Naive thymus-derived CD4-positive, alpha-beta T cell (primary cell): ENCODE measurements around the gene SLC4A1AP. TPM values are rescaled to one million over a fixed set of nuclear protein-coding genes. Genes with fewer than 3 reads are reported as not detected.

Source experiments
- ATAC-seq: fragments of 150-1000 bp; cut with Tn5 transposase; 2 replicates; pipeline ENCODE4 v1.10.0; 2021; ENCODE audit warnings: mild to moderate bottlenecking, moderate library complexity
- CTCF ChIA-PET: fragments of 350-600 bp; sonication (Branson Sonifier 250); formaldehyde crosslinking; loops from one replicate; lab custom pipeline; 2021; ENCODE audit warnings: antibody characterized with exemption; lab: Charles Lee
- POLR2A ChIA-PET: fragments of 350-600 bp; sonication (Branson Sonifier 250); formaldehyde crosslinking; loops from one replicate; lab custom pipeline; 2021; ENCODE audit warnings: antibody characterized with exemption, inconsistent platforms; lab: Charles Lee
- DNase-seq, 9 donors: peaks; one replicate each; pipeline versions ENCODE4 v3.0.0 to v3.0.0-alpha.2; 2020 to 2022; ENCODE audit warnings: mixed read lengths in 1 of 9
- H3K27ac ChIP-seq: one replicate; pipeline ENCODE4 v1.7.0; 2013; ENCODE audit warnings: mild to moderate bottlenecking, low read depth, low read length, moderate library complexity
- H3K27me3 ChIP-seq, 2 donors: one replicate each; pipeline ENCODE4 v1.7.0; 2013; ENCODE audit warnings: low read length in 2 of 2, mild to moderate bottlenecking in 2 of 2, moderate library complexity in 2 of 2; ENCODE audit not compliant: control insufficient read depth in 2 of 2, insufficient read depth in 2 of 2
- H3K36me3 ChIP-seq, 3 experiments: 1 replicate in 2 of 3; 2 replicates in 1 of 3; pipeline ENCODE4 v1.7.0; 2013; ENCODE audit warnings: low read length in 3 of 3, mild to moderate bottlenecking in 3 of 3, moderate library complexity in 1 of 3; ENCODE audit not compliant: insufficient read depth in 3 of 3, control insufficient read depth in 2 of 3
- H3K4me1 ChIP-seq, 2 donors: one replicate each; pipeline ENCODE4 v1.7.0; 2013; ENCODE audit warnings: low read length in 2 of 2, mild to moderate bottlenecking in 2 of 2, moderate library complexity in 1 of 2; ENCODE audit not compliant: control insufficient read depth in 2 of 2, insufficient read depth in 2 of 2
- H3K4me3 ChIP-seq: 2 replicates; pipeline ENCODE4 v1.7.0; 2013; ENCODE audit warnings: mild to moderate bottlenecking, low read length
- H3K9me3 ChIP-seq, 3 experiments: 1 replicate in 2 of 3; 2 replicates in 1 of 3; pipeline ENCODE4 v1.7.0; 2013; ENCODE audit warnings: low read length in 3 of 3; ENCODE audit not compliant: control insufficient read depth in 2 of 3
- H3K27ac Mint-ChIP-seq, 9 donors: one replicate each; pipeline ENCODE4 v1.8.0; 2020 to 2022; ENCODE audit warnings: mixed read lengths in 9 of 9, mild to moderate bottlenecking in 8 of 9, moderate library complexity in 5 of 9, inconsistent platforms in 2 of 9
- H3K27me3 Mint-ChIP-seq, 5 donors: one replicate each; pipeline ENCODE4 v1.8.0; 2021 to 2022; ENCODE audit warnings: mixed read lengths in 5 of 5, mild to moderate bottlenecking in 1 of 5
- H3K36me3 Mint-ChIP-seq, 5 donors: one replicate each; pipeline ENCODE4 v1.8.0; 2020 to 2022; ENCODE audit warnings: mixed read lengths in 5 of 5, mild to moderate bottlenecking in 3 of 5, inconsistent platforms in 1 of 5
- H3K4me1 Mint-ChIP-seq, 7 donors: one replicate each; pipeline ENCODE4 v1.8.0; 2020 to 2022; ENCODE audit warnings: mixed read lengths in 7 of 7, mild to moderate bottlenecking in 3 of 7, inconsistent platforms in 1 of 7
- H3K4me3 Mint-ChIP-seq, 10 donors: one replicate each; pipeline ENCODE4 v1.8.0; 2020 to 2022; ENCODE audit warnings: mild to moderate bottlenecking in 10 of 10, mixed read lengths in 10 of 10, moderate library complexity in 6 of 10, inconsistent platforms in 2 of 10
- H3K9me3 Mint-ChIP-seq, 11 donors: one replicate each; pipeline ENCODE4 v1.8.0; 2020 to 2022; ENCODE audit warnings: mixed read lengths in 11 of 11, mild to moderate bottlenecking in 4 of 11, inconsistent platforms in 1 of 11, moderate library complexity in 1 of 11
- intact Hi-C, 2 donors: fragments of 100-400 bp; cut with micrococcal nuclease; formaldehyde crosslinking; loops; one replicate each; pipeline ENCODE4 v1.15.1; 2023
- polyA plus RNA-seq, 2 donors: library from polyadenylated mRNA; unstranded; fragments of 300-500 nt; fragmentation: Illumina TruSeq; gene quantifications; one replicate each; pipeline ENCODE4 v1.2.3, GENCODE V29; 2021
- total RNA-seq, 6 experiments: library from RNA in 5 of 6; stranded (reverse) in 5 of 6; gene quantifications; 1 replicate in 5 of 6; 2 replicates in 1 of 6; pipeline ENCODE4 v1.2.3 and lab custom pipeline; 2021 to 2026

SLC4A1AP gene, protein sequence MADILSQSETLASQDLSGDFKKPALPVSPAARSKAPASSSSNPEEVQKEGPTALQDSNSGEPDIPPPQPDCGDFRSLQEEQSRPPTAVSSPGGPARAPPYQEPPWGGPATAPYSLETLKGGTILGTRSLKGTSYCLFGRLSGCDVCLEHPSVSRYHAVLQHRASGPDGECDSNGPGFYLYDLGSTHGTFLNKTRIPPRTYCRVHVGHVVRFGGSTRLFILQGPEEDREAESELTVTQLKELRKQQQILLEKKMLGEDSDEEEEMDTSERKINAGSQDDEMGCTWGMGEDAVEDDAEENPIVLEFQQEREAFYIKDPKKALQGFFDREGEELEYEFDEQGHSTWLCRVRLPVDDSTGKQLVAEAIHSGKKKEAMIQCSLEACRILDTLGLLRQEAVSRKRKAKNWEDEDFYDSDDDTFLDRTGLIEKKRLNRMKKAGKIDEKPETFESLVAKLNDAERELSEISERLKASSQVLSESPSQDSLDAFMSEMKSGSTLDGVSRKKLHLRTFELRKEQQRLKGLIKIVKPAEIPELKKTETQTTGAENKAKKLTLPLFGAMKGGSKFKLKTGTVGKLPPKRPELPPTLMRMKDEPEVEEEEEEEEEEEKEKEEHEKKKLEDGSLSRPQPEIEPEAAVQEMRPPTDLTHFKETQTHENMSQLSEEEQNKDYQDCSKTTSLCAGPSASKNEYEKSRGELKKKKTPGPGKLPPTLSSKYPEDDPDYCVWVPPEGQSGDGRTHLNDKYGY
- total RNA-seq (10 to 100 TPM; 14.7 to 27.0 (median 23.2) TPM), polyA plus RNA-seq (10 to 100 TPM; 28.7 to 37.6 TPM), total RNA-seq (lab: John Stamatoyannopoulos, UW) (50.7 reads per million, percentile 71 among the genes with 10 or more reads in this experiment)

DNA sequence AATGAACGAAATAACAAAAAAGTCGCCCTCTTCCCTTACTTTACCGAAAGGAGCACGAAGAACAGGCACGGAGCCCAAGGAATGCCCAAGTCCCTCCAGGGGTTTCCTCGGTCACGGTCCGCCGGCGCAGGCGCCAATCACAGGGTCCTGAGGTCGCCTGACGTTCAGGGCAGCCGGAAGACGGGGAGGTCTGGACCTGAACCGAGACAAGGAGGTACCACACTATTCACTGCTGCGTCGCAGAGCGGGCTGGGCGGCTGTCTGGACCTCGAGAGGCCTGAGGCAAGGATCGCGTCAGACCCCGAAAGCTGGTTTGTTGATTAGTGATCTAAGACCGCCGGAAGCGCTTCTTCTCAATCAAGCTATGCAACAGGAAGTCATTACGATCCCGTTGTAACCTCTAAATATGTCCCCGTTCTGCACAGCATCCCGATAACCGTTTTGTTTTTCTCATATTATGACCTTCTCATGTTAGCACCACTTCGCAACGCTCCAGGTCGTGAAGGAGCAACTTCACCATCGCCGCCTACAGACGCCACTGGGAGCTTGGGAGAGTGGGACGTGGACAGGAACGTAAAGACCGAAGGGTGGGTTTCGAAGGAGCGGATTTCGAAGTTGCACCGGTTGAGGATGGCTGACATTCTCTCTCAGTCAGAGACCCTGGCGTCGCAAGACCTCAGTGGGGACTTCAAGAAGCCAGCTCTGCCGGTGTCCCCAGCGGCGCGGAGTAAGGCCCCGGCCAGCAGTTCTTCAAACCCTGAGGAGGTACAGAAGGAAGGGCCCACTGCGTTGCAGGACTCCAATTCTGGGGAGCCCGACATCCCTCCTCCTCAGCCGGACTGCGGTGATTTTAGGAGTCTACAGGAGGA is at the start of gene SLC4A1AP, which contains the start of gene SUPT7L:
Gene SLC4A1AP, plus strand, starts transcription at position 605 of the 869 bp plus-strand sequence. Its CDS starts 26 bp downstream, at position 631.
Gene SUPT7L, minus strand, starts transcription at position 330 of the 869 bp plus-strand sequence. CDS start 1,422 bp downstream, outside the sequence.
- intact Hi-C loops: loop anchor here (1.0 to 5.0 kb wide), 13 partner anchors 19 to 540 kb away; partner anchors contain the start of genes EIF2B4 (in 2 of the 2), IFT172 (in 2 of the 2), NRBP1 (in 2 of the 2) and SNX17 (in 2 of the 2)
- CTCF ChIA-PET: interaction anchor here (0.7 to 1.7 kb wide), 4 partner anchors 18 to 346 kb away, joined by 3 to 6 read pairs (median 3); no protein-coding TSS in a partner anchor
- ATAC-seq (peak; percentile 89), DNase-seq (peak; percentile 74 to 88 (median 82))
- peak within 1 kb of the TSS; percentile 94 to 100 (median 100) for H3K4me3 Mint-ChIP-seq
- peaks cover 35 to 76% (median 64%) of the 10 kb centered on the region in 7 donors for H3K4me1 Mint-ChIP-seq
- Histone ChIP-seq H3K36me3 (peaks cover 0 to 43% (median 4%) of the 10 kb centered on the region in 3 experiments), H3K4me1 (peaks cover 18 to 20% of the 10 kb centered on the region in 2 donors), H3K27me3 (no peaks in the 10 kb centered on the region), H3K9me3 (no peaks in the 10 kb centered on the region), H3K4me3 (peak within 1 kb of the TSS; percentile 98), H3K27ac (peak within 1 kb of the TSS; percentile 95)
- POLR2A ChIA-PET: interaction anchor here (0.6 to 2.3 kb wide), 17 partner anchors 8 to 1345 kb away, joined by 3 to 13 read pairs (median 4); partner anchors contain the start of genes CCDC121, GPN1, MRPL33 and PPM1G
- peaks cover 0 to 3% (median 0%) of the 10 kb centered on the region in 11 donors for H3K9me3 Mint-ChIP-seq
- peak within 1 kb of the TSS; percentile 98 to 100 (median 99) for H3K27ac Mint-ChIP-seq
- no peaks in the 10 kb centered on the region for H3K27me3 Mint-ChIP-seq
- peaks cover 17 to 35% (median 26%) of the 10 kb centered on the region in 5 donors for H3K36me3 Mint-ChIP-seq

DNA sequence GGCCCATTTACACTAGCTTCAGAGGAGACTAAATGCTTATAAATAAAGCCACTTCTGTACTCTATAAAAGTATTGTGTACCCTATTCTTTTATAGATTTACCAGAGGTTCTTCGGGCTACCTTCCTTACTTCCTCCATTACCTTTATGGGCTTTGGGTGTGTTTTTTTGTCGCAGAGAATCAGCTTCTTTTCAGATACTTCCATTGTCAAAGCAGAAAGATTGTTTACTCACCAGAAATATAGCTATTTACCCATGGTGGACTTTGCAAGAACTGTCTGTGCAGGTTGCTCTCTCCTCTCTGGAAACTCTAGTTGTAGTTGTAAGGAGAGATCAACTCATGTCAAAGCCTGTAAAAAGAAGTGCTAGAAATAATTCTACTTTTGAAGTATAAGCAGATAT is 49.7 kb upstream of the SLC4A1AP start:
- H3K4me1 Mint-ChIP-seq: peaks cover 0 to 4% (median 0%) of the 10 kb centered on the region in 7 donors
- Histone ChIP-seq H3K36me3 (peaks cover 19 to 76% (median 45%) of the 10 kb centered on the region in 3 experiments), H3K9me3 (no peaks in the 10 kb centered on the region), H3K27ac (no peak overlapping the region), H3K4me1 (no peaks in the 10 kb centered on the region), H3K27me3 (no peaks in the 10 kb centered on the region), H3K4me3 (no peak overlapping the region)
- H3K27me3 Mint-ChIP-seq: no peaks in the 10 kb centered on the region
- H3K9me3 Mint-ChIP-seq: peaks cover 0 to 2% (median 0%) of the 10 kb centered on the region in 11 donors
- H3K27ac Mint-ChIP-seq: no peak overlapping the region
- no peak overlapping the region for H3K4me3 Mint-ChIP-seq
- peaks cover 16 to 46% (median 33%) of the 10 kb centered on the region in 5 donors for H3K36me3 Mint-ChIP-seq
- ATAC-seq (no peak), DNase-seq (no peak)
- intact Hi-C loops: no loop called here
- ChIA-PET POLR2A (interaction anchor here (0.8 kb wide), 1 partner anchor 173 kb away, joined by 3 read pairs; no protein-coding TSS in a partner anchor), CTCF (no interaction called here)

DNA sequence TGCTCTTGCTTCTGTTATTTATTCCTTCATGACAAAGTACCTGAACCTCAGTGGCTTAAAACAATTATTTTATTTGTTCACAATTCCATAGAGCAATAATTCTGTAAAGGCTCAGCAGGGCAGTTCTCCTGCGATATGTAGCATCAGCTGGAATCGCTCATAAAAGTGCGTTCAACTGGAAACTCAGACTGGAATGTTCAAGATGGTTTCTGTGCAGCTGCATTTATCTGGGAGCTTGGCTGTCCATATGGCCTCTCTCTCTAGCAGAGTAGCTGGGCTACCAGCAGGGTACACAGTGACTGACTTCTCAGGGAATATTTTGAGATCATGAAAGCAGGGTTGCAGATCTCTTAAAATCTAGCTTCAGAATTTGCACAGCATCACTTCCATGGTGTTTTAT is 48.4 kb upstream of the SLC4A1AP start:
- POLR2A ChIA-PET: interaction anchor here (0.6 kb wide), 1 partner anchor 23 kb away, joined by 3 read pairs; no protein-coding TSS in a partner anchor

DNA sequence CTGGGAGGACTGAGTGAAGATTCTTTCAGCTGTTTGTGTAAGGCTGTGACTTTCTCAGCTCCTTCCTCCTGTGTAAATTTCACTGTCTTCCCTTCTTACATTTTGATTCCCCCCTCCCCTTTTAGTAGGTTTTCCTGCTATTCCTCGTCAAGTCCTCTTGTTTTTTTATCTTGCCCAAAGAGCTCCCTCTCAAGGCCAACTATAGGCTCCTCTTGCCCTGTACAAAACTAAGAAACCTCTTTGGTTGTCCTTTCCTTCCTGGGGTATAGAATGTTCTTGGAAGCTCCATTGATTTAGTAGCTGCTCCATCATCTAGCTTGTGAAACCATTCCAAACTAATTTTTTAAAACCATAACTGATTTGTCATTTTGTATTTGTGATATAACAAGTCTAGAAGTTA is 42.2 kb upstream of the SLC4A1AP start:
- H3K9me3 Mint-ChIP-seq: no peaks in the 10 kb centered on the region
- peak overlapping the region in 1 of 9 donors; percentile 53 for H3K27ac Mint-ChIP-seq
- H3K27ac ChIP-seq: no peak overlapping the region
- peaks cover 26 to 70% (median 30%) of the 10 kb centered on the region in 3 experiments for H3K36me3 ChIP-seq
- H3K36me3 Mint-ChIP-seq: peaks cover 32 to 53% (median 34%) of the 10 kb centered on the region in 5 donors
- ATAC-seq (no peak), DNase-seq (no peak)
- H3K4me3 Mint-ChIP-seq: no peak overlapping the region
- peaks cover 0 to 4% (median 0%) of the 10 kb centered on the region in 7 donors for H3K4me1 Mint-ChIP-seq
- H3K27me3 Mint-ChIP-seq: no peaks in the 10 kb centered on the region
- CTCF ChIA-PET: interaction anchor here (1.2 kb wide), 1 partner anchor 62 kb away, joined by 3 read pairs; no protein-coding TSS in a partner anchor
- no peaks in the 10 kb centered on the region for H3K27me3 ChIP-seq
- POLR2A ChIA-PET: interaction anchor here (0.8 kb wide), 1 partner anchor 38 kb away, joined by 3 read pairs; no protein-coding TSS in a partner anchor
- intact Hi-C loops: loop anchor here in 1 of 2 donors (10.0 kb wide), 1 partner anchor 547 kb away; the partner anchor contains the start of genes EMILIN1 and OST4
- no peaks in the 10 kb centered on the region for H3K4me1 ChIP-seq
- H3K4me3 ChIP-seq: no peak overlapping the region
- H3K9me3 ChIP-seq: no peaks in the 10 kb centered on the region

More for the DNA sequence above, 48.4 kb upstream of the SLC4A1AP start:
- Mint-ChIP-seq H3K27me3 (no peaks in the 10 kb centered on the region), H3K27ac (no peak overlapping the region), H3K36me3 (peaks cover 16 to 50% (median 34%) of the 10 kb centered on the region in 5 donors), H3K9me3 (peaks cover 0 to 2% (median 0%) of the 10 kb centered on the region in 11 donors), H3K4me1 (peaks cover 0 to 4% (median 0%) of the 10 kb centered on the region in 7 donors), H3K4me3 (no peak overlapping the region)
- DNase-seq: no peak
- Histone ChIP-seq H3K4me1 (no peaks in the 10 kb centered on the region), H3K27me3 (no peaks in the 10 kb centered on the region), H3K27ac (no peak overlapping the region), H3K36me3 (peaks cover 20 to 70% (median 45%) of the 10 kb centered on the region in 3 experiments), H3K4me3 (no peak overlapping the region), H3K9me3 (no peaks in the 10 kb centered on the region)
- intact Hi-C loops: no loop called here
- no peak for ATAC-seq
- CTCF ChIA-PET: no interaction called here

DNA sequence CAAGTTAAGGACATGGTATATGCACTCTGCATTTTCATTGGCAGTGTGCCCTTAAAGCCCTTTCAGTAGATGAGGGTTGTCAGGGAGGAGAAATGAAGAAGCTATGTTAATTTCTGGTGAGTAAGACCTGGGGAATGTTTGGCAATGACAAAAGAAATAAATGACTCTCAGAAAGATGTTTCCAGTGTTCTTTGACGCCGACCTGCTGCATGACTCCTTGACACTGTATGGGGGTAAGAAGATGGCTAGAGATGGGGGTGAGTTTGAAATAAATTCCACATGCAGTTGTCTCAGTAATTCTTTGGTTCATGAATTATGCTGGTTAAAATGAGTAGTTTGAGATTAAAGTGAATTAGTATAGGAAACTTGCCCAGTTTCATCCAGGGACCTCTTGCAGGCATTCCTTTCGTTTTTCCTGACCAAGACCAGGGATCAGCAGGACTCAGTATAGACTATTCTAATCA is 40.7 kb upstream of the SLC4A1AP start:
- ChIA-PET POLR2A (no interaction called here), CTCF (no interaction called here)
- H3K4me3 Mint-ChIP-seq: no peak overlapping the region
- intact Hi-C loops: loop anchor here in 1 of 2 donors (10.0 kb wide), 1 partner anchor 548 kb away; the partner anchor contains the start of genes EMILIN1 and OST4
- Histone ChIP-seq H3K9me3 (no peaks in the 10 kb centered on the region), H3K27ac (no peak overlapping the region), H3K27me3 (no peaks in the 10 kb centered on the region), H3K4me3 (no peak overlapping the region), H3K4me1 (peaks cover 1% of the 10 kb centered on the region in 2 donors), H3K36me3 (peaks cover 18 to 56% (median 20%) of the 10 kb centered on the region in 3 experiments)
- no peak overlapping the region for H3K27ac Mint-ChIP-seq
- DNase-seq: no peak
- no peaks in the 10 kb centered on the region for H3K27me3 Mint-ChIP-seq
- no peak for ATAC-seq
- no peaks in the 10 kb centered on the region for H3K9me3 Mint-ChIP-seq
- peaks cover 0 to 18% (median 0%) of the 10 kb centered on the region in 7 donors for H3K4me1 Mint-ChIP-seq
- peaks cover 23 to 44% (median 26%) of the 10 kb centered on the region in 5 donors for H3K36me3 Mint-ChIP-seq
